GM18870 (cell line): ENCODE results near the gene RAP1GDS1.
"Not testable (repeated sequence)": the region's sequence is repeated elsewhere in the genome, so short reads cannot be mapped to it uniquely, and the experiment has no call there.

Experiments used
- ATAC-seq: cut with Tn5 transposase; IDR thresholded peaks from one replicate; pipeline ENCODE4 v1.9.1; 2021; ENCODE audit warnings: moderate library complexity; ENCODE audit not compliant: unreplicated experiment

Gene RAP1GDS1

GRCh38 chr4:98343626-98344025, 82.4 kb downstream of the RAP1GDS1 start:
- ATAC-seq: no peak

DNA sequence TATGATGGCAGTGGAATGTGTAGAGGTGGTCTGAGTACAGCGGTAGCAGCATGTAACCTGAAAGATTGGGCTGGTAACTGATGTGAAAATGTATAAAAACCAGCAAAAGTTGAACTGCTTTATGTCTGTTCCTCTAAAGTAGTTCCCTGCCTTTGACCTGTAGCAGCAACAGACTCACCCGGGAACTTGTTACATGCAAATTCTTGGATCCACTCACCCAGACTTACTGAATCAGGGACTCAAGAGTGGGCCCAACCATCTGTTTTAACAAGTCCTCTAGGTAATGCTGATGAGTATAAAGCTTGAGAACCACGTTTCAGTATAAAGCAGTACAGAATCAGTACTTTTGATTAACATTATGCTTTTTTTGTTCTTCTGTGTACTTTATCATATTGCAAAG, 84.7 kb downstream of the RAP1GDS1 start:
- ATAC-seq: no peak

DNA sequence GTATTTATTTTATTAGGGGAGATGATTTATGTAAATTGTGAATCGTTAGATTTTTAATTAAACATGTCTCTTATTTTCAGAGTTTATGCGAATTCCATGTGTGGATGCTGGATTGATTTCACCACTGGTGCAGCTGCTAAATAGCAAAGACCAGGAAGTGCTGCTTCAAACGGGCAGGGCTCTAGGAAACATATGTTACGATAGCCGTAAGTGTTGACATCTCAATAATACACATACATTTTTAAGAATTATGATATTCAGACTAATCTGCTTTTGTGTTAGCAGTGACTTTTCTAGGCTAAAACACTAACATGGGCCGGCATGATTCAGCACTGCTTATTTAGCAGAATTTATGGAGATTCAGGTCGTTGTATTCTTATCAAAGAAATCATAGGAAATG, 91.2 kb downstream of the RAP1GDS1 start:
- peak; percentile 53 for ATAC-seq

- ATAC-seq: peak; percentile 88
Observed at GRCh38 chr4:98352940-98353339, 91.8 kb downstream of the RAP1GDS1 start.

- no peak for ATAC-seq
Observed at GRCh38 chr4:98358630-98359248, 97.6 kb downstream of the RAP1GDS1 start.

- ATAC-seq: no peak
Observed at GRCh38 chr4:98359646-98360045, 98.5 kb downstream of the RAP1GDS1 start.

- ATAC-seq: no peak
Observed at GRCh38 chr4:98363431-98363830, 102.2 kb downstream of the RAP1GDS1 start.

- not testable (repeated sequence) for ATAC-seq
Observed at GRCh38 chr4:98366275-98366674, 105.1 kb downstream of the RAP1GDS1 start.

DNA sequence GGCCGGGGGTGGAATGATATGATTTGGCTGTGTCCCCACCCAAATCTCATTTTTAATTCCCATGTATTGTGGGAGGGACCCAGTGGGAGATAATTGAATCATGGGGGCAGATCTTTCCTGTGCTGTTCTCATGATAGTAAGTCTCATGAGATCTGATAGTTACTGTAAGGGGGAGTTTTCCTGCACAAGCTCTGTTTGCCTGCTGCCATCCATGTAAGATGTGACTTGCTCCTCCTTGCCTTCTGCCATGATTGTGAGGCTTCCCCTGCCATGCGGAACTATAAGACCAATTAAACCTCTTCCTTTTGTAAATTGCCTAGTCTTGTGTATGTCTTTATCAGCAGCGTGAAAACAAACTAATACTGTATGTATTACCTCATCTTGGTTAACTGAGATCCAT, 106.8 kb downstream of the RAP1GDS1 start:
- not testable (repeated sequence) for ATAC-seq

DNA sequence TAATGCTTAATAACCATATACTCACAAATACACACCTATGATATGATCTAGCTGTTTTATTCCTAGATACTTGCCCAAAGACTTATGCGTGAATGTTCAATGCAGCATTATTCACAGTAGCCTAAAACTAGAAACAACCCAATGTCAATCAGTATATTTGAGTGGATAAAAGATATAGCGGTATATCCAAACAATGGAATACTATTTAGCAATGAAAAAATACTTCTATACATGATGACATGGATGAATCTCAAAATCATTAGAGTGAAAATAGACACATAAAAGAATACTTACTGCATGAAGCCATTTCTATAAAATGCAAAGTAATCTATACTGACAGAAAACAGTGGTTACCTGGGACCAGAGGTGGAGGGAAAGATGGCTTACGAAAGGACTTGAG, 108.1 kb downstream of the RAP1GDS1 start:
- no peak for ATAC-seq

- ATAC-seq: no peak
Observed at GRCh38 chr4:98374643-98375042, 113.5 kb downstream of the RAP1GDS1 start.

GRCh38 chr4:98377559-98377958, 116.4 kb downstream of the RAP1GDS1 start:
- no peak for ATAC-seq

DNA sequence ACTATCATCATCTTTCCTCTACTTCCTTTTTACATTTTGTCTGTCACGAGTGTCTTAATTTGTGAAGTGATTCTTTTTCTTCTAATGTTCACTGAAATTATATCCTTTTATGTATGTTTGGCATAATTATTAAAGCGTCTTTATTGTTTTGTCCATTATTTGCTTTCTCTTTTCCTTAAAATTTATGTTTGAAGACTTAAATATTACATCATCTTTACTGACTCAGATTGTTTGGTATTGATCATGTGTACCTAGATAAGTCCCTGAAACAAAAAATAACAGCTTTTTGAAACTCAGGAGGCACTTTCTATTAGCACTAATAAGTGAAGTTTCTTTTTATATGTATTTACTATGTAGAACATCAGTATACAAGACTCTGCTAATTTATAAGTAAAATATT, 120.1 kb downstream of the RAP1GDS1 start:
- no peak for ATAC-seq

- ATAC-seq: peak; percentile 68
Observed at GRCh38 chr4:98383431-98384106, 122.4 kb downstream of the RAP1GDS1 start.

- ATAC-seq: no peak
Observed at GRCh38 chr4:98385831-98386230, 124.6 kb downstream of the RAP1GDS1 start.

DNA sequence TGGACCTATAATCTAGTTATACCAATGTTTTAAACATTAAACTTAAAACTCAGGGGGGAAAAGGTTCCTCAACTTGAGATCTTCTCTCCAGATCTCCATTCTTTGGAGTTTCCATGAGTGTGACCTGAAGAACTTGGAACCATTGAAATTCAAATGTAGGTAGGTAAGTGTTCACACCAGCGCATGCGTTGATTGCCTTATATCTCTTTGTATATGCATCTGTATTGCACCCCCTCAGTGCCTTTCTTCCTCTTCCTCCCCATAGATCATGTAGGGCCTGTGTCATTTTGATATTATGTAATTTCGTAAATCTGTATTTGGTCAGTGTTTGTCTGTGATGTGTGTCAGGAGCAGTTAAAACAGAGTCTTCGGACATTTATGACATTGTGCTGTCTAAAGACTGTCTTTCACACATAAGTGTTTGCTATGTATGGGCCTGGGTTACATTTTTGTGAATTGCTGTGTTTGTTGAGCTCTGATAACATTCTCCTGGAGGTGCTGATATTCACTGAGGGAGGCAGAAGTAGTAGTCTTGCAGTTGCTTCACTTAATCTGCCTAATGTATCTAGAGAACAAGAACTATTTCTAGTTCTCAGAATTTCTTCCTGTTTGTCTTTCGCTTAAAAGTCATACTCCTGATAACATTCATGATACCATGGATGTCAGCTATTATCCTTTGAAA, 126.3 kb downstream of the RAP1GDS1 start:
- no peak for ATAC-seq

GRCh38 chr4:98394134-98394533, 132.9 kb downstream of the RAP1GDS1 start:
- ATAC-seq: no peak

- ATAC-seq: no peak
Observed at GRCh38 chr4:98399915-98400314, 138.7 kb downstream of the RAP1GDS1 start.

GRCh38 chr4:98406819-98407218, 145.6 kb downstream of the RAP1GDS1 start:
- peak; percentile 85 for ATAC-seq

DNA sequence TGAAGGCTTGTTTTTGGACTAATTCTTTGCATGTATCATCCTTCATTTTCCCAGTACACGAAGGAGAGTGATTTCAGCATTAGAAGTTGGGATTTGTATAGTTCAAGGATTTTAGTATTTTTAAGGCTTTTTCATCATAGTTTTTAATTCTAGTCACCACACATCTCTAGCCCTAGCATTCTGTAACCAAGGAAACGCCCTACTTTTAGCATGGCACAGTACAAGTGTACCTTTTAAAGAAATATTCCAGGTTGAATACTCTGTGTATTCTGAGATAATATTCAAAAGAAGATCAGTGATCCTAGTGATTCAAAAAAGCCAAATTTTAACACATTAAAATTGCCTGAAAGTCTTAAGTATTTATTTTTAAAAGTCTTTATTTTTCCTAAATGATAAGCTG, 150.5 kb downstream of the RAP1GDS1 start:
- ATAC-seq: no peak

DNA sequence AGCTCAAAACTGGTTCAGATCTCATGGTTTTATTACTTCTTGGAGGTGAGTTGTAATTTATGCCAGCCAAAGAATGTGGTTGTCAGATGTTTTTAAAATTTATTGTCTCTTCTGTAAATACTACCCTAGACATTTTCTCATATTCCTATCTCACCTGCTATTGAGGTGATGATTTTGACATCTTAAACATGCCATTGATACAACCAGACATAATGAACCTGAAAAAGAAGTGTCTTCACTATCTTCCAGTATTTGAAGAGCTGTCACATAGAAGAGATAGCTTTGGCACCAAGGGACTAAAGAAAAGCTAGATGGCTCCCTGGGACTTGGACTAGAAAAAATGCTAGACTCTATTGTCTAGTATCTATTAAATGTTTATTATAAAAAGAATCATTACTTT, 155.7 kb downstream of the RAP1GDS1 start:
- no peak for ATAC-seq

DNA sequence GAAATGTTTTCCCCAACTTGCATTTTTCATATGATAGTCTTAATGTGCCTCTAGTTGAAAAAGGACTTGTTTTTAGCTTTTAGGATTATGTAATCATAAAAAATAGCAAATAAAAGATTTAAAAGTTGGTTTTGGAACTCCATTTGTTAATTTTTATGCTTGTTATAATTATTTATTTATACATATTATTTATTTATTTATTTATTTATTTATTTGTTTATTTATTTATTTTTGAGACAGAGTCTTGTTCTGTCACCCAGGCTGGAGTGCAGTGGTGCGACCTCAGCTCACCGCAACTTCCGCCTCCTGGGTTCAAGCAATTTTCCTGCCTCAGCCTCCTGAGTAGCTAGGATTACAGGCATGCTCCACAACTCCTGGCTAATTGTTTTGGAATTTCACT, 159.0 kb downstream of the RAP1GDS1 start:
- not testable (repeated sequence) for ATAC-seq
